ENCODE data around the gene KCNH4.
"Not testable (repeated sequence)": the region's sequence is repeated elsewhere in the genome, so short reads cannot be mapped to it uniquely, and the experiment has no call there.

The KCNH4 gene

DNA sequence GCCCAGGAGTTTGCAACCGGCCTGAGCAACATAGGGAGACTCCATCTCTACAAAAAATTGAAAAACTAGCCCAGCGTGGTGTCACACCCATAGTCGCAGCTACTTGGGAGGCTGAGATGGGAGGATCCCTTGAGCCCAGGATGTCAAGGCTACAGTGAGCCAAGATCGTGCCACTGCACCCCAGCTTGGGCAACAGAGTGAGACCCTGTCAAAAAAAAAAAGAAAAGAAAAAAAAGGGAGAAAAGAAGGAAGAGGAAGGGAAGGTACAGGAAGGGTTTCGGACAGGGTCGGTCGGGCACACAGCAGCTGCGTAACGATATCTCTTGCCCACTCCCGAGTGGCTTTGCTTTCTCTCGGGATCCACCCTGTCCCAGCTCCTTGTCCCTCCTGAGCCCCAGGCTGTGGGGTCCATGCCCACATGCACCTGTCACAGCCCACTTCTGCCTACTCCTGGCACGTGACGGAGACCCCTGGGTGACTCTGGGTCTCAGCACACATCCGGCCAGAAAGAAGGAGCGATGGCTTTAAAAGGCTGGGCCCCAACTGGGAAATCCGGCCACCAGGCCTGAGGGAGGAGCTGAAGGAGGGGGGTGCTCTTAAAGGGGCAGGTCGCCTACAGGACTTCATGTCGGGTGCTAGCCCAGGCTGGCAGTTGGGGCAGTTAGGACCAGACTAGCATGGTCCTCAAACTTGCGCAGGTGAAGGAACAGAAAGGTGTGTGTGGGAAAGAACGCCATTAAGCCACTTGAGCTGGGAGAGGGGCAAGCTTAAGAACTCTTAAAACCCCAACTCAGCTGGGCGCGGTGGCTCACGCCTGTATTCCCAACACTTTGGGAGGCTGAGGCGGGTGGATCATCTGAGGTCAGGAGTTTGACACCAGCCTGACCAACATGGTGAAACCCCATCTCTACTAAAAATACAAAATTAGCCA lies 13.3 kb upstream of the KCNH4 start, which contains the start of gene GHDC:
Gene GHDC (minus strand): TSS at position 526 of the 931 bp plus-strand sequence. CDS start 913 bp downstream, outside the sequence.
- peak; percentile 62 to 70 for DNase-seq (ENCODE audit: low read depth in 2 of 2)

- no peak for DNase-seq (ENCODE audit: low read depth in 2 of 2)
Measured at GRCh38 chr17:42193216-42193968, 12.4 kb upstream of the KCNH4 start.

- no peak for DNase-seq (ENCODE audit: low read depth in 2 of 2)
Measured at GRCh38 chr17:42192189-42193126, 11.5 kb upstream of the KCNH4 start.

GRCh38 chr17:42191275-42191608 lies 10.3 kb upstream of the KCNH4 start:
- DNase-seq (ENCODE audit: low read depth in 2 of 2): no peak

GRCh38 chr17:42190491-42191274 lies 9.7 kb upstream of the KCNH4 start:
- DNase-seq (ENCODE audit: low read depth in 2 of 2): no peak

GRCh38 chr17:42189651-42189965 lies 8.7 kb upstream of the KCNH4 start:
- no peak for DNase-seq (ENCODE audit: low read depth in 2 of 2)

- DNase-seq (ENCODE audit: low read depth in 2 of 2): no peak
Measured at GRCh38 chr17:42188749-42189650, 8.1 kb upstream of the KCNH4 start.

DNA sequence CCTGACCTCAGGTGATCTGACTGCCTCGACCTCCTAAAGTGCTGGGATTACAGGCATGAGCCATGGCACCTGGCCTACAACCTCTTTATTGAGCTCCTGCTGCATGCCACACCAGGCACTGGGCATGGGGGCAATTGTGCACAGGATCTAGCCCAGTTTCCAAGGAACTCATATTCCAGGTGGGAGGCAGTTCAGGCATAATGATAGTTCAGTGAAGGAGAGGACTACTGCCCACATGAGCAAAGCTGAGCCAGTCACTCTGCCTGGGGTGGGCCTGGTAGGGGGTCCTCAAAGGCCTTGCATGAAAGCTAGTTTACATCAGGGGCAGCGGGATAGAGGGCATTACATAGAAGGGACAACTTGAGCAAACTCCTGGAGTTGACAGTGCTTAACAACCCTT lies 6.9 kb upstream of the KCNH4 start:
- no peak for DNase-seq (ENCODE audit: low read depth in 2 of 2)

- not testable (repeated sequence) for DNase-seq (ENCODE audit: low read depth in 2 of 2)
Measured at GRCh38 chr17:42186191-42186590, 5.2 kb upstream of the KCNH4 start.

DNA sequence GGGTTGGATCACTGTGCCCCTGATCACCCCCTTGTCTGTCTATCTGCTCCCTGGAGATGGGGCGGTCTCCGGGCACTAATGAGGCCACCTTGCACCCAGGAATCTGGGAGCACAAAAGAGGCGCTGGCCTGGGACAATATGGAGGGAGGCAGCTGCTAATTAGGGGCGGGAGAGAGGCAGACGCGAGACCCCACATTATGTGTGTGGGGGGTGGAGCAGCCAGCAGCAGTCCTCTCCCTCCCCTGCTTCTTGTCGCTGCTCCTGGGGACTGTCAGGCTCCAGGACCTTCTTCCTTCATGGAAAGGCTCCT lies 4.6 kb upstream of the KCNH4 start:
- no peak for DNase-seq (ENCODE audit: low read depth in 2 of 2)

GRCh38 chr17:42184713-42185620 lies 4.0 kb upstream of the KCNH4 start, which contains the start of gene HCRT:
Gene HCRT, minus strand, starts transcription at chr17:42185452. Its CDS starts 87 bp downstream, at chr17:42185365.
- no peak for DNase-seq (ENCODE audit: low read depth in 2 of 2)

- DNase-seq (ENCODE audit: low read depth in 2 of 2): peak; percentile 42 to 58
Measured at GRCh38 chr17:42183741-42184711, 3.1 kb upstream of the KCNH4 start.

GRCh38 chr17:42182927-42183734 lies 2.2 kb upstream of the KCNH4 start:
- DNase-seq (ENCODE audit: low read depth in 2 of 2): no peak

DNA sequence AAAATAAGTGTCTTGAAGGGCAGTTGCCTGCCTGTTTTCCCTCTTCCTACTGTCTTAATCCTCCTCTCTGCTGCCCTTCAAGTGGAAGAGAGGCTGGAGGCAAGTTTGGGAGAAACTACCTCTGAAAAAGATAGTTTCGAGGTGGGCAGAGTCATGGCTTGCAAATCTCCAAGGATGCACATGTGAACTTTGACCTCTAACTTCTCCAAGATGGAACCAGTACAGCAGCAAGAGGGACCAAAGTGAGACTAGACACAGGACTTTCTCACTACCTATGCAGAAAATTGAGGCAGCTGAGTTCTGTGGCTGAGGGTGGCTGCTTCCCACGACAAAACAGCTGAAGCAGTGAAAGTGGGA lies 887 bp upstream of the KCNH4 start:
- no peak for DNase-seq (ENCODE audit: low read depth in 2 of 2)

DNA sequence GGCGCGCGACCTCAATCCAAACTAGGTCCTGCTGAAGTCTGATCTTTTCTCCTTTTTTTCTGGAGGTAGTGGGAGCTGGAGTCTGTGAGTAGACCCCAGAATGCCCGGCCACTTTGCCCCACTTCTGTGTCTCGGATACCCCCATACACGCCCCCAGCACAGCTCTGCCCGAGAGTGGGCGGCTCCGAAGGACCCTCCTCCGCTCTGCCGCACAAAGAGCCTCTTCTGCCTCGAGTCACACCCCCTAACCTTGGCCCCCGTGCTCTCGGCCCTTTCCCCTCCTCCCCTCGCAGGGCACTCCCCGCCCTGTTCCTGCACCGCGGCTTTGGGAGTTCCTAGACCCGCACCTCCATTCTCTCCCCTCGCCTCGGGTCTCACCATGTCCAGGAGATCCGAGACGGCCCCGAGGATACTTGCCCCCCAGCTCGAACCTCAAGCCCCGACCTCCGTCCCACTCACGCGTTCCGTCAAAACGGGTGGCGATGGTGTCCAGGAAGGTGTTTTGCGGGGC lies 476 bp downstream of the KCNH4 start:
- no peak for DNase-seq (ENCODE audit: low read depth in 2 of 2)

DNA sequence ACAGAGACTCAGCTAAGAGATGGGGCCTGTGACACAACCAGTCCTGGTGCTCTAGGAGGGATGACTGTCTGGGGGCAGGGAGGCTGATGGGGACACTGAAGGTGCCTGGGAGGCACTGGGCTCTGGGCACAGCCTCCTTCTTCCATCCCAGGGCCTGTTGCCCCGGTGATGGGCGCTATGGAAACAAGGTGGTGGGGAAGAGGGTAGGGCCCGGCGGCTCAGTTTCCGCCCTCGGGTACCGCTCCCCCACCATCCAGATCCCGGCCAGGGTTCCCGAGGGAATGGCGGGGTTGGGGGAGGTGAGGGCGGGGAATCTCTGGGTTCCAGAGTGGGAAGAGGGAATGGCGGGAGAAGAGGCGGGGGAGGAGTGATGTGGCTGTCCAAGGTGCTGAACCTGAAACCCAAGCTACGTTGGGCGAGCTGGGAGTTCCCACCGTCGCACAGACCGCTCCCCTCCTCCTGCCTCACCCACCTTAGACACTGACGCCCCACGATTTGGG lies 981 bp downstream of the KCNH4 start:
- no peak for DNase-seq (ENCODE audit: low read depth in 2 of 2)

DNA sequence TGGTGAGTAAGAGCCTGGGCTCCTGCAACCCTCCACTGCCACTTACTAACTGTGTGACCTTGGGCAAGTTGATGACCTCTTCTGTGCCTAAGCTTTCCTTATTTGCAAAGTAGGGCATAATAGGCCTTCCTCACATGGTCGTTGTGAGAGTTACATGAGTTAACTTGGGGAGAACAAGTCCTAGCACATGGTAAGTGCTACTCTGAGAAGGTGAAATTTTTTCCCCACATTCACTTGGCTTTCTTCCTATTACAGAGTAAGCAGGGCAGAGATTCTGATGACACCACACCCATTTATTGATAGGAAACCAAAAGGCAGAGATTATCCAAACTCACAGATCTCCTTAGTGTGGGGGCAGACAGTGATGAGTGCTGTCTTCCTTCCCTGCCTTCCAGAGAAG lies 1.6 kb downstream of the KCNH4 start:
- no peak for DNase-seq (ENCODE audit: low read depth in 2 of 2)

Measured in stimulated activated CD8-positive, alpha-beta memory T cell treated with anti-CD3 and anti-CD28 coated beads, Interleukin-15, amount 100 ng/mL, for 4 hours (primary cell).